Liver (tissue), 3 donors: ENCODE measurements around the gene UBR3.

ENCODE experiments used
- ATF3 ChIP-seq: IDR thresholded peaks from 2 replicates; pipeline ENCODE4 v1.6.1; 2016; ENCODE audit warnings: antibody characterized with exemption
- CTCF ChIP-seq: fragments of 150-350 bp; IDR thresholded peaks from 2 replicates; pipeline ENCODE4 v1.5.1; 2017; ENCODE audit warnings: improper control_type of control experiment, low read depth, low read length; ENCODE audit not compliant: missing input control
- FOXA1 ChIP-seq: IDR thresholded peaks from 2 replicates; pipeline ENCODE4 v1.6.1; 2016; ENCODE audit warnings: antibody characterized with exemption
- MAX ChIP-seq: IDR thresholded peaks from 2 replicates; pipeline ENCODE4 v1.6.1; 2016; ENCODE audit warnings: antibody characterized with exemption
- RAD21 ChIP-seq, 2 donors: IDR thresholded peaks; 2 replicates each; pipeline ENCODE4 v1.6.1; 2016; ENCODE audit warnings: antibody characterized with exemption in 2 of 2, mild to moderate bottlenecking in 2 of 2
- RXRA ChIP-seq, 2 donors: IDR thresholded peaks; 2 replicates each; pipeline ENCODE4 v1.6.1; 2017 to 2018; ENCODE audit warnings: antibody characterized with exemption in 2 of 2, mild to moderate bottlenecking in 1 of 2
- donor health status: healthy.
- donor health status: healthy.

GRCh38 chr2:169966454-169966853 lies 139.2 kb downstream of the UBR3 start:
- TF ChIP-seq CTCF, result no peak
- TF ChIP-seq MAX, result no peak
- TF ChIP-seq RAD21 (IDR thresholded peaks at IDR 0.05), result no peak
- no peak for TF ChIP-seq RXRA (IDR thresholded peaks at IDR 0.05)
- no peak for TF ChIP-seq ATF3
- TF ChIP-seq FOXA1, result no peak
